Lung (tissue), 16 donors: ENCODE measurements around the gene NUDT22. TPM values are rescaled to one million over a fixed set of nuclear protein-coding genes. Genes with fewer than 3 reads are reported as not detected.

Experiments
- ATAC-seq: fragments of 200-7000 bp; cut with Tn5 transposase; one replicate; pipeline ENCODE4 v1.9.1; 2020; ENCODE audit warnings: moderate number of reproducible peaks; ENCODE audit not compliant: insufficient read depth, low FRiP score
- DNase-seq, 3 donors: peaks; one replicate each; pipeline ENCODE4 v3.0.0-alpha.2; 2013 to 2017
- H3K27ac ChIP-seq, 2 donors: one replicate each; pipeline ENCODE4 v1.5.1; 2013; ENCODE audit warnings: mild to moderate bottlenecking in 2 of 2, moderate library complexity in 2 of 2, control low read depth in 1 of 2, inconsistent platforms in 1 of 2, low read depth in 1 of 2, low read length in 1 of 2
- H3K27me3 ChIP-seq, 3 donors: one replicate each; pipeline ENCODE4 v1.5.1; 2013; ENCODE audit warnings: low read length in 2 of 3; ENCODE audit not compliant: control insufficient read depth in 3 of 3, insufficient read depth in 3 of 3
- H3K36me3 ChIP-seq, 4 donors: one replicate each; pipeline ENCODE4 v1.5.1; 2013; ENCODE audit warnings: low read length in 4 of 4, mild to moderate bottlenecking in 1 of 4, moderate library complexity in 1 of 4; ENCODE audit not compliant: control insufficient read depth in 4 of 4, insufficient read depth in 4 of 4
- H3K4me1 ChIP-seq, 5 donors: one replicate each; pipeline ENCODE4 v1.5.1; 2013; ENCODE audit warnings: low read length in 5 of 5, mild to moderate bottlenecking in 2 of 5, moderate library complexity in 1 of 5; ENCODE audit not compliant: control insufficient read depth in 5 of 5, insufficient read depth in 5 of 5
- H3K4me3 ChIP-seq: one replicate; pipeline ENCODE4 v1.5.1; 2013; ENCODE audit warnings: mild to moderate bottlenecking, control low read depth, moderate library complexity
- H3K9ac ChIP-seq, 2 donors: one replicate each; pipeline ENCODE4 v1.5.1; 2013; ENCODE audit warnings: low read length in 2 of 2, control low read depth in 1 of 2; ENCODE audit not compliant: insufficient read depth in 1 of 2
- H3K9me3 ChIP-seq, 4 donors: one replicate each; pipeline ENCODE4 v1.5.1; 2013; ENCODE audit warnings: low read length in 3 of 4, mild to moderate bottlenecking in 1 of 4, moderate library complexity in 1 of 4; ENCODE audit not compliant: control insufficient read depth in 4 of 4, insufficient read depth in 3 of 4
- WGBS, 2 donors: extraction: QIAGEN DNeasy Blood & Tissue Kit; methylation state at CpG; one replicate each; pipeline ENCODE4 v1.1.7; 2013; 5-methylcytosine and 5-hydroxymethylcytosine counted together
- long read RNA-seq, 5 donors: transcript quantifications; one replicate each; lab custom pipeline, GENCODE V29; 2026
- polyA plus RNA-seq, 2 donors: library from polyadenylated mRNA; stranded (reverse); fragments of 200-250 nt; gene quantifications; one replicate each; pipeline ENCODE4 v1.2.1, GENCODE V29; 2013
- total RNA-seq, 2 donors: library from RNA; depleted of rRNA in 1 of 2; stranded (reverse); fragments of >200 nt in 1 of 2; gene quantifications; one replicate each; pipeline ENCODE4 v1.2.1, GENCODE V29; 2014 to 2021
- TF ChIP-seq, protein P1 (sequence below): IDR thresholded peaks from 2 replicates; pipeline ENCODE4 v1.5.1; 2012; ENCODE audit warnings: mild to moderate bottlenecking; ENCODE audit errors: control extremely low read depth, extremely low read depth
- donor health status: control.
- donor health status: control.
- donor health status: Bipolar disorder and iron deficiency.
- donor health status: healthy.
- donor health status: DM: yes; HTN: yes; CAD: no.

Gene NUDT22, protein sequence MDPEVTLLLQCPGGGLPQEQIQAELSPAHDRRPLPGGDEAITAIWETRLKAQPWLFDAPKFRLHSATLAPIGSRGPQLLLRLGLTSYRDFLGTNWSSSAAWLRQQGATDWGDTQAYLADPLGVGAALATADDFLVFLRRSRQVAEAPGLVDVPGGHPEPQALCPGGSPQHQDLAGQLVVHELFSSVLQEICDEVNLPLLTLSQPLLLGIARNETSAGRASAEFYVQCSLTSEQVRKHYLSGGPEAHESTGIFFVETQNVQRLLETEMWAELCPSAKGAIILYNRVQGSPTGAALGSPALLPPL
- total RNA-seq (10 to 100 TPM; 23.7 to 90.2 TPM), polyA plus RNA-seq (10 to 100 TPM; 62.0 to 67.8 TPM)
- long read RNA-seq, donor 1, transcript NUDT22-201 (6 exons, 1,094 nt): major isoform, 5 of 12 reads
- long read RNA-seq, donor 1, partial matches to known transcripts: 0 of 12 reads
- long read RNA-seq, donor 1, other reads (novel, unspliced or antisense): 0 of 12 reads
- long read RNA-seq, donor 2, partial matches to known transcripts: 0 of 5 reads
- long read RNA-seq, donor 2, other reads (novel, unspliced or antisense): 0 of 5 reads
- long read RNA-seq, donor 3, partial matches to known transcripts: 0 of 4 reads
- long read RNA-seq, donor 3, other reads (novel, unspliced or antisense): 0 of 4 reads
- long read RNA-seq, donor 4, partial matches to known transcripts: 5 of 7 reads
- long read RNA-seq, donor 4, other reads (novel, unspliced or antisense): 0 of 7 reads
- long read RNA-seq, donor 5, transcript NUDT22-201 (6 exons, 1,094 nt): major isoform, 6 of 15 reads
- long read RNA-seq, donor 5, partial matches to known transcripts: 8 of 15 reads
- long read RNA-seq, donor 5, other reads (novel, unspliced or antisense): 0 of 15 reads

DNA sequence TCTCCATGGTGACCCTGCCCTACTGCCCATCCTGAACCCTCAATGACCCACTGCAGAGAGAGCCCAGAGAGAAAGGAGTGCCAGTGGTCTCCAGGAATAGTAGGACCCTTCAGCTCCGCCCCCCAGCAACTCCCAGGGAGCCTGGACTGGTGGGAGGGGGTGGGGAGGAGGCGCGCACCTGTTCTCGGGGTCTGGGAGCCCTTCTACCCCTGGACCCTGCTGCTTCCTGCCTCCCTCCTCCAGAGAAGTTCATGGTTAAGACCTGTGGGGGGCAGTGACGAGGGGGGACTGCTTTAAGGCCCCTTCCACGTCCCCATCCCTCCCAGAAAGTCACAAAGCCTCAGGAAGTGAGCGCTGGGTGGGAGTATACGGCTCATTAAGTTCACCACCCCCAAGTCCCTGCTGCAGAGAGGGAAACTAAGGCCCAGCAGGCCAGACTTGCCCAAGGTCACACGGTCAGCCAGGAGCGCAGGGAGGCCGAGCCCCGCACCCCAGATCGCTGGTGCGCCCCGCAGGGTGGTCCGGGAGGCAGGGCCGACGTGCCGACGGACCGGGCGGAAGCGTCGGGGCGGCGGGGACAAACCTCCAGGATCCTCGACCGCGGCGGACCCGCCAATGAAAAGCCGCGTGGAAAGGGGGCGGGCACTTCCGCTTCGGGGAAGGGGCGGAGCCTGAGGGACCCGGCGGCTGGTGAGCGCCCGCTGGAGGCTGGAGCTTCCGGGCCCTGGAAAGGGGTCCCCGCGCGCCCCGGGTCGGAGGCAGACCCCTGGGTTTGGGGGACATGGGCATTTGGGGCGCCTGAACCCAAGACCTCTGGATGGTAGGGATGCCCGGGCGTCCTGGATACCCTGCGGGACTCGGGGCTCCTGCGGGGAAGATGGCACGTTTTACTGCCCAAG lies at the start of gene NUDT22, which contains the start of gene TRPT1:
Gene NUDT22 (plus strand): TSS at position 667 of the 899 bp plus-strand sequence. CDS start 379 bp downstream, outside the sequence.
Gene TRPT1 (minus strand): TSS at position 579 of the 899 bp plus-strand sequence. CDS start 326 bp downstream, at position 253.
- ATAC-seq (peak; percentile 91), DNase-seq (peak; percentile 91 to 93 (median 91))
- Histone ChIP-seq H3K36me3 (peaks cover 0 to 18% (median 2%) of the 10 kb centered on the region in 4 donors), H3K4me1 (peaks cover 0 to 30% (median 4%) of the 10 kb centered on the region in 5 donors), H3K4me3 (peak within 1 kb of the TSS; percentile 66), H3K27me3 (no peaks in the 10 kb centered on the region), H3K9me3 (no peaks in the 10 kb centered on the region), H3K9ac (peak within 1 kb of the TSS; percentile 70 to 77), H3K27ac (peak within 1 kb of the TSS; percentile 91 to 93)
- 0 to 1% methylated on average over 53 to 54 of the region's 54 CpGs for WGBS, 2 donors
- TF ChIP-seq, protein P1, sequence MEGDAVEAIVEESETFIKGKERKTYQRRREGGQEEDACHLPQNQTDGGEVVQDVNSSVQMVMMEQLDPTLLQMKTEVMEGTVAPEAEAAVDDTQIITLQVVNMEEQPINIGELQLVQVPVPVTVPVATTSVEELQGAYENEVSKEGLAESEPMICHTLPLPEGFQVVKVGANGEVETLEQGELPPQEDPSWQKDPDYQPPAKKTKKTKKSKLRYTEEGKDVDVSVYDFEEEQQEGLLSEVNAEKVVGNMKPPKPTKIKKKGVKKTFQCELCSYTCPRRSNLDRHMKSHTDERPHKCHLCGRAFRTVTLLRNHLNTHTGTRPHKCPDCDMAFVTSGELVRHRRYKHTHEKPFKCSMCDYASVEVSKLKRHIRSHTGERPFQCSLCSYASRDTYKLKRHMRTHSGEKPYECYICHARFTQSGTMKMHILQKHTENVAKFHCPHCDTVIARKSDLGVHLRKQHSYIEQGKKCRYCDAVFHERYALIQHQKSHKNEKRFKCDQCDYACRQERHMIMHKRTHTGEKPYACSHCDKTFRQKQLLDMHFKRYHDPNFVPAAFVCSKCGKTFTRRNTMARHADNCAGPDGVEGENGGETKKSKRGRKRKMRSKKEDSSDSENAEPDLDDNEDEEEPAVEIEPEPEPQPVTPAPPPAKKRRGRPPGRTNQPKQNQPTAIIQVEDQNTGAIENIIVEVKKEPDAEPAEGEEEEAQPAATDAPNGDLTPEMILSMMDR: no peak

DNA sequence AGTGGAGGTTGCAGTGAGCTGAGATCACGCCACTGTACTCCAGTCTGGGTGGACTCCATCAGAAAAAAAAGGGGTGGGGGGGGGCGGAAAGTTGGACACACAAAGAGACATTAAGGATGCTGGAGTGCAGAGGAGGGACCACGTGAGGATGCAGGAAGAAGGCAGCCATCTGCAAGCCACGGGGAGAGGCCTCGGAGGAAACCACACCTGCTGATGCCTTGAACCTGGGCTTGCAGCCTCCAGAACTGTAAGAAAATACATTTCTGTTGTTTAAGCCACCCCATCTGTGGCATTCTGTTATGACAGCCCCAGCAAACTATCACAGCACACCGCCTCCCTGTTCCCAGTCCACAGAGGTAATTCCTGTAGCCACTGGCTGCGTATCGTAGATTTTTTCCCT lies 49.3 kb upstream of the NUDT22 start:
- 82 to 86% methylated on average over 8 of the region's 8 CpGs for WGBS, 2 donors
- Histone ChIP-seq H3K4me1 (peaks cover 0 to 15% (median 0%) of the 10 kb centered on the region in 5 donors), H3K9me3 (no peaks in the 10 kb centered on the region), H3K4me3 (no peak overlapping the region), H3K36me3 (no peaks in the 10 kb centered on the region), H3K27me3 (no peaks in the 10 kb centered on the region), H3K9ac (no peak overlapping the region), H3K27ac (no peak overlapping the region)
- ATAC-seq (no peak), DNase-seq (no peak)
- TF ChIP-seq, protein P1: no peak

DNA sequence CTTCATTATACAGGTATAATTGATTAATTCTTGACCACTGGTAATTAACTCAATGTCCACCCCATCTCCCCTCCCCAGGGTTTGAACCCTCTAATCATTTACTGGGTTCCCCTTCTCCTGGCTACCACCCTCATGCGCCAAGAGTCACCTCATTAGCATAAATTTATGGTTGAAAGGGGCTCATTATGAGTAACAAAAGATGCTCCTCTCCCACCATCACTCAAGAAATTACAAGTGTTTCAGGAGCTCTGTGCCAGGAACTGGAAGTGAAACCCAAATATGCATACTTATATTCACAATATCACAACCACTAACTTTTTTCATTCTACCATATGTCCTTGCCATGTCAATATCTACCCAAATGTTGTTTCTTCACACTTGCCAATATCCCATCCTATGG lies 47.9 kb upstream of the NUDT22 start:
- 92 to 100% methylated on average over 1 of the region's 1 CpG for WGBS, 2 donors
- no peak overlapping the region for H3K27ac ChIP-seq

More for the DNA sequence above, 47.9 kb upstream of the NUDT22 start:
- Histone ChIP-seq H3K27me3 (no peaks in the 10 kb centered on the region), H3K4me3 (no peak overlapping the region), H3K4me1 (peaks cover 0 to 18% (median 0%) of the 10 kb centered on the region in 5 donors), H3K36me3 (no peaks in the 10 kb centered on the region), H3K9me3 (no peaks in the 10 kb centered on the region), H3K9ac (no peak overlapping the region)
- TF ChIP-seq, protein P1: no peak
- DNase-seq (no peak), ATAC-seq (no peak)
